HL-60/S4 treated with phorbol 12-myristate 13-acetate at 8.2 ng/mL for 4 days and 3 days (cell line): ENCODE data around the gene PEX10.
"Not testable (repeated sequence)": the region's sequence is repeated elsewhere in the genome, so short reads cannot be mapped to it uniquely, and the experiment has no call there.

ENCODE experiments used
- in situ Hi-C: fragments of 300-500 bp; cut with MboI; formaldehyde crosslinking; loops from 2 replicates; pipeline ENCODE4 v1.15.0; 2022; ENCODE audit warnings: low sequenced_read_pairs

Gene PEX10

GRCh38 chr1:2412395-2412772 lies at the start of gene PEX10:
PEX10 (minus strand) TSS chr1:2412564; CDS start chr1:2412502, 62 bp downstream.
- in situ Hi-C loops = no loop called here

- in situ Hi-C loops = no loop called here
These were observed 48.8 kb upstream of the PEX10 start for GRCh38 chr1:2460996-2461751.

GRCh38 chr1:2460203-2460602 lies 47.8 kb upstream of the PEX10 start:
- in situ Hi-C loops = no loop called here

- in situ Hi-C loops = no loop called here
These were observed 47.4 kb upstream of the PEX10 start for GRCh38 chr1:2459757-2460156.

- in situ Hi-C loops = not testable (repeated sequence)
These were observed 46.9 kb upstream of the PEX10 start for GRCh38 chr1:2459102-2459753.

GRCh38 chr1:2458687-2459086 lies 46.3 kb upstream of the PEX10 start:
- in situ Hi-C loops = no loop called here

GRCh38 chr1:2457444-2457843 lies 45.1 kb upstream of the PEX10 start:
- in situ Hi-C loops = no loop called here

- in situ Hi-C loops = no loop called here
These were observed 43.4 kb upstream of the PEX10 start for GRCh38 chr1:2455757-2456156.

GRCh38 chr1:2454227-2454626 lies 41.9 kb upstream of the PEX10 start:
- in situ Hi-C loops = no loop called here

- in situ Hi-C loops = no loop called here
These were observed 40.6 kb upstream of the PEX10 start for GRCh38 chr1:2452932-2453315.

- in situ Hi-C loops = no loop called here
These were observed 40.0 kb upstream of the PEX10 start for GRCh38 chr1:2452201-2452931.

- in situ Hi-C loops = no loop called here
These were observed 39.4 kb upstream of the PEX10 start for GRCh38 chr1:2451741-2452140.

- in situ Hi-C loops = no loop called here
These were observed 37.5 kb upstream of the PEX10 start for GRCh38 chr1:2449636-2450454.

GRCh38 chr1:2448098-2448445 lies 35.7 kb upstream of the PEX10 start:
- in situ Hi-C loops = no loop called here

GRCh38 chr1:2447276-2448097 lies 35.1 kb upstream of the PEX10 start:
- in situ Hi-C loops = no loop called here

GRCh38 chr1:2446861-2447260 lies 34.5 kb upstream of the PEX10 start:
- in situ Hi-C loops = no loop called here

GRCh38 chr1:2446394-2446793 lies 34.0 kb upstream of the PEX10 start:
- in situ Hi-C loops = no loop called here

- in situ Hi-C loops = no loop called here
These were observed 33.5 kb upstream of the PEX10 start for GRCh38 chr1:2445823-2446215.

GRCh38 chr1:2445162-2445822 lies 32.9 kb upstream of the PEX10 start:
- in situ Hi-C loops = no loop called here

- in situ Hi-C loops = no loop called here
These were observed 31.8 kb upstream of the PEX10 start for GRCh38 chr1:2444138-2444591.
